Naive thymus-derived CD4-positive, alpha-beta T cell (primary cell): Measurements from ENCODE around the gene SNU13. TPM values are rescaled to one million over a fixed set of nuclear protein-coding genes. Genes with fewer than 3 reads are reported as not detected.

Source experiments
- polyA plus RNA-seq, 2 donors: library from polyadenylated mRNA; unstranded; fragments of 300-500 nt; fragmentation: Illumina TruSeq; gene quantifications; one replicate each; pipeline ENCODE4 v1.2.3, GENCODE V29; 2021
- total RNA-seq, 6 experiments: library from RNA in 5 of 6; stranded (reverse) in 5 of 6; gene quantifications; 1 replicate in 5 of 6; 2 replicates in 1 of 6; pipeline ENCODE4 v1.2.3 and lab custom pipeline; 2021 to 2026

SNU13 gene
- total and polyA plus RNA-seq, 7 experiments from 2014 or later = 117 to 295 (median 124) TPM

Other genes starting within 250 kb of the SNU13 start
- 10 to 100 TPM; 19.3 to 37.8 (median 29.8) TPM for gene TOB2, start 242.1 kb downstream of the SNU13 start, total RNA-seq
- 1 to 10 TPM; 8.2 to 9.7 TPM for gene TOB2, start 242.1 kb downstream of the SNU13 start, polyA plus RNA-seq
- gene PHF5A, start 220.2 kb downstream of the SNU13 start, total RNA-seq = 10 to 100 TPM; 27.8 to 63.9 (median 36.0) TPM
- 10 to 100 TPM; 22.4 to 25.8 TPM for gene PHF5A, start 220.2 kb downstream of the SNU13 start, polyA plus RNA-seq
- 10 to 100 TPM; 64.5 to 84.8 (median 70.3) TPM for gene ACO2, start 219.8 kb downstream of the SNU13 start, total RNA-seq
- gene ACO2, start 219.8 kb downstream of the SNU13 start, polyA plus RNA-seq = 100 to 1,000 TPM in 1 of 2 donors, 10 to 100 TPM in 1; 60.5 to 101 TPM
- gene POLR3H, start 144.4 kb downstream of the SNU13 start, total RNA-seq = 10 to 100 TPM; 21.7 to 59.6 (median 28.5) TPM
- gene POLR3H, start 144.4 kb downstream of the SNU13 start, polyA plus RNA-seq = 10 to 100 TPM; 24.2 to 32.2 TPM
- gene CSDC2, start 127.9 kb downstream of the SNU13 start, total RNA-seq = not detected
- not detected for gene CSDC2, start 127.9 kb downstream of the SNU13 start, polyA plus RNA-seq
- gene PMM1, start 99.0 kb downstream of the SNU13 start, total RNA-seq = 10 to 100 TPM; 22.5 to 34.3 (median 26.9) TPM
- 10 to 100 TPM; 40.7 to 42.8 TPM for gene PMM1, start 99.0 kb downstream of the SNU13 start, polyA plus RNA-seq
- 10 to 100 TPM; 17.4 to 45.7 (median 24.5) TPM for gene DESI1, start 67.8 kb downstream of the SNU13 start, total RNA-seq
- 10 to 100 TPM; 10.9 to 14.4 TPM for gene DESI1, start 67.8 kb downstream of the SNU13 start, polyA plus RNA-seq
- gene XRCC6, start 67.6 kb downstream of the SNU13 start, total RNA-seq = 100 to 1,000 TPM; 139 to 270 (median 160) TPM
- gene XRCC6, start 67.6 kb downstream of the SNU13 start, polyA plus RNA-seq = 100 to 1,000 TPM; 458 to 542 TPM
- 10 to 100 TPM; 40.4 to 69.0 (median 61.4) TPM for gene MEI1, start 10.6 kb upstream of the SNU13 start, total RNA-seq
- gene MEI1, start 10.6 kb upstream of the SNU13 start, polyA plus RNA-seq = 100 to 1,000 TPM; 105 to 112 TPM
- gene CCDC134, start 111.8 kb upstream of the SNU13 start, total RNA-seq = 10 to 100 TPM; 13.7 to 22.8 (median 18.2) TPM
- 1 to 10 TPM; 4.5 to 9.1 TPM for gene CCDC134, start 111.8 kb upstream of the SNU13 start, polyA plus RNA-seq
- 100 to 1,000 TPM in 3 of 5 experiments, 10 to 100 TPM in 2; 71.5 to 117 (median 101) TPM for gene SREBF2, start 144.2 kb upstream of the SNU13 start, total RNA-seq
- gene SREBF2, start 144.2 kb upstream of the SNU13 start, polyA plus RNA-seq = 10 to 100 TPM; 17.4 to 21.0 TPM
- gene SHISA8, start 226.2 kb upstream of the SNU13 start, total RNA-seq = under 1 TPM in 3 of 5 experiments, not detected in 2; 0.34 to 0.58 (median 0.54) TPM
- not detected for gene SHISA8, start 226.2 kb upstream of the SNU13 start, polyA plus RNA-seq
- gene TNFRSF13C, start 237.9 kb upstream of the SNU13 start, total RNA-seq = 10 to 100 TPM in 2 of 5 experiments, 1 to 10 TPM in 3; 1.2 to 17.2 (median 8.4) TPM
- gene TNFRSF13C, start 237.9 kb upstream of the SNU13 start, polyA plus RNA-seq = under 1 TPM; 0.38 to 0.39 TPM